ENCODE measurements around the gene RALGAPB.
"Not testable (repeated sequence)": the region's sequence is repeated elsewhere in the genome, so short reads cannot be mapped to it uniquely, and the experiment has no call there.

RALGAPB gene

GRCh38 chr20:38472513-38473366 is at the start of gene RALGAPB:
TSS of gene RALGAPB (plus strand) at chr20:38472843. CDS start at chr20:38488433, 15,590 bp downstream.
- peak; percentile 96 to 98 for DNase-seq (ENCODE audit: low read depth in 2 of 2)

GRCh38 chr20:38423541-38423940 is 49.1 kb upstream of the RALGAPB start:
- no peak for DNase-seq (ENCODE audit: low read depth in 2 of 2)

GRCh38 chr20:38424401-38424800 is 48.2 kb upstream of the RALGAPB start:
- no peak for DNase-seq (ENCODE audit: low read depth in 2 of 2)

DNA sequence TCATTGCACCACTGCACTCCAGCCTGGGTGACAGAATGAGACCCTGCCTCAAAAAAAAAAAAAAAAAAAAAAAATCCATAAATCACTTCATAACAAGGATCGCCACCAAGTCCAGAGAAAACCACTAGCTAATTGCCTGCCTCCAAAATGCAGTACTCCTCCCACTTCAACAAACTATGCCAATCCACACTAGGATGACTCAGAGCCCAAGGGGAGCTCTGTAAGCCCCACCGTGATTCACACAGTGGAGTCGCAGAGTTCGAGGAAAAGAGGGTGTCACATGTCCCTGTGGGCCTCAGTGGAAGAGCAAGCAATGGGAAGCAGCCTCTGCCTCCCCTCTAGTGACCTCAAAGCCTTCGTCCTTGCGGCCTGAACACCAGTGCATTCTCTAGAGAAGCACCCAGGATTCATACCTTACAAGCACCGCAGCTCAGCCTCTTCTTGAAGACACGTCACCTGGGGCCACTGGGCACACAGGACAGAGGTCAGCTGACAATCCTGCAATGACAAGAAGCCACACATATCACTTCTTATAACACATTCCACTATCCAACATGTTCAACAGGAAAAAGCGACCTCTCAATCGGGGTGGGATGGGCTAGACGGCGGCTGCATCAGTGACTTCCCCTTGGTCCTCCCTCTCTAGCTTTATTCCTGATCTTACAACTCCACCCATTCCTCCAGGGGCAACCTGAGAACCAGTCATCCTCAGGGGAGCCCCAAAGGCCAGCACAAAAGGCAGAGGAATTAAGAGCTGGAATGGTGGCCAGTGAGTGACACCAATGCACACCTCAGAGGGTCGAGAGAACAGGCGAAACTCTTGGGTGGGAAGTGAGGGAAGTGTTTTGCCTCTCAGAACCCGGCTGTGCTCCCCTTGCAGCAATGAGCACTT is 46.4 kb upstream of the RALGAPB start:
- peak; percentile 12 to 21 for DNase-seq (ENCODE audit: low read depth in 2 of 2)

- DNase-seq (ENCODE audit: low read depth in 2 of 2): no peak
These were observed 45.0 kb upstream of the RALGAPB start for GRCh38 chr20:38427655-38428023.

GRCh38 chr20:38428800-38429199 is 43.8 kb upstream of the RALGAPB start:
- no peak for DNase-seq (ENCODE audit: low read depth in 2 of 2)

DNA sequence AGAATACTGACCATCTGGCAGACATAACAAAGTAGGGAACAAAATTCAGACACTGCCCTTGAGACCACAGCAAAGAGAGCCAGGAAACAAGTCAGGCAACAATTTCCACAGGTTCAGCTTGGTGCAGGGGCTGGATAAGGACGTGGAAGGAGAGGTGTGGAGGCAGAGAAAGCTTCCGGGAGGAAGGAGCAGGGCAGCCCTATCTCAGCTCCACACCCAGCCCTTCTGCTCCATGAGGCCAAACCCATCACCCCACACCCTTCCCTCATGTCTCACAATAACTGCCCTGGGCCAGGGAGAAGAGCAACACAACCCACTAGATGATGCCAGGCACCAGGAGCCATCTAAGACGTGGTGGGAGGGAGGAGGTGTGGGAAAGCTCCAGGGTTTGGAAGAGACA is 43.3 kb upstream of the RALGAPB start:
- DNase-seq (ENCODE audit: low read depth in 2 of 2): no peak

- DNase-seq (ENCODE audit: low read depth in 2 of 2): no peak
These were observed 41.8 kb upstream of the RALGAPB start for GRCh38 chr20:38430679-38431325.

DNA sequence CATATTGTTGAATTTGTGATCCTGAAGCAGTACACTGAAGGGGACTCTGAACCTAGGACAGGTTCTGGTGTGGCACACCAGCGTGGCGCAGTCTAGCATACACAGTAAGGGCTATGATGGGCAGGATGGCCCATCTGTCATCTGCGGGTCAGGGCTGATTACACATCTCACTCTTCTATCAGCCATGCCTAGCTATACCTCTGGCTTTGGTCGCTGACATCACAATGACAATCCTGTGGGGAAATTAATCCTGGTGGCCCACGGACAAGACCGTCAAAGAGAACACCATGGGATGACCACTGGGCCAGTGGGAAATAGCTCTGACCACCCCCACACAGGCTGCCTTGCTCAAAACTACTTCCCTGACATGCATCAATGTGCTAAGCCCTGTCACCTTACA is 40.4 kb upstream of the RALGAPB start:
- DNase-seq (ENCODE audit: low read depth in 2 of 2): no peak

DNA sequence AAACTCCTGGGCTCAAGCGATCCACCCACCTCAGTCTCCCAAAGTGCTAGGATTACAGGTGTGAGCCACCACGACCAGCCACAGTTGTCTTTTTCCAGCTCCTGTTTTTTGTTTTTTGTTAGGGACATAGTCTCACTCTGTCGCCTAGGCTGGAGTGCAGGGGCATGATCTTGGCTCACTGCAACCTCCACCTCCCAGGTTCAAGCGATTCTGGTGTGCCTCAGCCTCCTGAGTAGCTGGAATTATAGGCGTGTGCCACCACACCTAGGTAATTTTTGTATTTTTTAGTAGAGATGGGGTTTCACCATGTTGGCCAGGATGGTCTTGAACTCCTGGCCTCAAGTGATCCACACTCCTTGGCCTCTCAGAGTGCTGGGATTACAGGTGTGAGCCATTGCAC is 39.8 kb upstream of the RALGAPB start:
- DNase-seq (ENCODE audit: low read depth in 2 of 2): not testable (repeated sequence)

DNA sequence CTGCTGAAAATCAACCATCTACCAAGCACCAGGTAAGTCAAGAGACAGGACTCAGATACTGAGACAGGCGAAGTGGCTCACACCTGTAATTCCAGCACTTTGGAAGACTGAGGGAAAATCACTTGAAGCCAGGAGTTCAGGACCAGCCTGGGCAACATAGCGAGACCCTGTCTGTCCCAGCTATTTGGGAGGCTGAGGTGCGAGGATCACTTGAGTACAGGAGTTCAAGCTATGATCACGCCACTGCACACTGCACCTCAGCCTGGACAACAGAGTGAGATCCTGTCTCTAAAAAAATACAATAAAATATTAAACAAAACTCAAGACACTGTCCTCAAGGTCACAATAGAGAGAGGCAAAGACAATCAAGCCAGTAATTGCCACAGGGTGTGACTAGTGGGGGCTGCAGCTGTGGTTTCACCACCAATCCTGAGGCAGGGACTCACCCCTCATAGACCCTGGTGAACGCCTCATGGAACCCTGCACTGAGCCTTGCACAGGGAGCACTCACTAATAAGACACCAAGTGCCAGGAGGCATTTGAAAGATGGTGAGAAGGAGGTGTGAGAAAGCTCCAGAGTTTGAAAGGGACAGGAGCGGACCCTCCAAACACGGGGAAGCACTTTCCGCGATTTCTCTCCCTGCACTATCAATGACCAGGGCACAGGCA is 39.2 kb upstream of the RALGAPB start:
- DNase-seq (ENCODE audit: low read depth in 2 of 2): no peak

GRCh38 chr20:38434301-38434741 is 38.3 kb upstream of the RALGAPB start:
- DNase-seq (ENCODE audit: low read depth in 2 of 2): no peak

DNA sequence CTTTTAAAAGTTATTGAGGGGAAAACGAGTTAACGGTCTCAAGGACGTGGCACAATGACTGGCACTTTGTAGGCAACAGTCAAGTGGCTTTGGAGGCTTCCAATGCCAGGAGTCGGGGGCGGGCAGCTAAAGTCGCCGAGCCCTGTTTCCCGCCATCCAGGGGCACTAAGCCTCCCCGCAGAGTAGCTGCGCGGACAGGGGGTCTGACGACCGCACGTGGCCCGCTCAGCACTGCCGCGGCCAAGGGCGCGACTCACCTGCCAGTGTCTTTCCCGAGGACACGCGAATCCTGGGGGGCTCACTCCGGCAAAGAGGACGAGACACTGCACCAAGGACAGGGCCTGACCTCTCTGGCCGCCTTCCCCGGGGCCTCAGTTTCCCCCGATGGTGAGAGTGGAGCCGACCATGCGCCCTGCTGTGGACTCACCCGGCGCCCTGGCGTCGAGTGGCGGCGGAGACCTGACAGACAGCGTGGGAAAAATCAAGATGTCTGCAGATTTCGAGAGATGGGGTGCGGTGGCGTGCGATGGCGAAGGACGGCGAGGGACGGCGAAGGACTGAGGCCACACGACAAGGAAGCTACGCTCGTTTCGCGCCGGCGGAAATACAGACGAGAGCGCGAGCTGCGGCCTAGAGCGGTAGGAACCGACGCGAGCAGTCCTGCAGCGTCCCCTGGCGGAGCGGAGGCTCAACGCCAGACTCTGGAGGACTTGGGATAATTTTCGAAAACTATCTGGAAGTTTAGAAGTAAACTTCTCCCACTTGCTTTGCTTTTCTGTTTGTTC is 37.7 kb upstream of the RALGAPB start, which contains the start of gene SNHG17:
SNHG17 (minus strand) TSS at position 559 of the 785 bp plus-strand sequence.
- peak; percentile 78 to 81 for DNase-seq (ENCODE audit: low read depth in 2 of 2)

- DNase-seq (ENCODE audit: low read depth in 2 of 2): no peak
These were observed 37.1 kb upstream of the RALGAPB start for GRCh38 chr20:38435555-38435939.

DNA sequence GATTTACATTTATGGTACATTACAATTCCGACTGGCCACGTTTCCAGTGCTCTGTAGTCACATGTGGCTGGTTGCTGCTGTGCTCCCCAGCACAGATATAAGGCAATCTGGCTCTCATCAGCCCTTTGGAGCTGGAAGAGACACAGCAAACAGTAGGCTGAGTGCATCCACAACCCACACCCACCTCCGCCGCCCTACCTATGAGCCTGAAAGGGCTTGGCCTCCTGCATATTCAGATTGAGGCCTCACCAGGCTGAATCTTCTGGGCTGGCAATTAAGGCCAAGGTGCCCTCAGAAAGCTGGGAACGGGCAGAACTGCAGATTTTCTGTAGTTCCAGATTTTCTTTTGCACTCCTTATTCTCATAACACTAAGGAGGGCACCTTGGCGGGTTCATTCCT is 34.8 kb upstream of the RALGAPB start:
- no peak for DNase-seq (ENCODE audit: low read depth in 2 of 2)

GRCh38 chr20:38441110-38441509 is 31.5 kb upstream of the RALGAPB start:
- not testable (repeated sequence) for DNase-seq (ENCODE audit: low read depth in 2 of 2)

DNA sequence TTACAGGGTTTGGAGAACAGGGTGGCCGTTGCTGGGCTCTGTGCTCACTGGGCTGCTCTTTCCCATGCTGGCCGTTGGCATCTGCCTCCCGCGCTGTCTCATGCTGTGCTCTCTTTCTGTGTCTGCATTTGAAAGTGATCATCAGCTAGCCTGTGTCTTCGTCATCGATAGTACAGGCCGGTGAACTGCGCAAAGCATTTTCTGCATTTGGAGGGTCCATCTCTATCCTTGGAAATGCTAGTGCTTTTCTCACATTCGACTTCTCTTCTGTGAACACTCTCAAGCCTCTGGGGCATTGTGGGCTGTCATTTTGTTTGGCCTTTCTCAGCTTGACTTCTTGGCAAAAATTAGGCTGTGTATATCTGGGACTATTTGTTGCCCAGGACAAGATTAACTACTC is 30.7 kb upstream of the RALGAPB start:
- no peak for DNase-seq (ENCODE audit: low read depth in 2 of 2)

DNA sequence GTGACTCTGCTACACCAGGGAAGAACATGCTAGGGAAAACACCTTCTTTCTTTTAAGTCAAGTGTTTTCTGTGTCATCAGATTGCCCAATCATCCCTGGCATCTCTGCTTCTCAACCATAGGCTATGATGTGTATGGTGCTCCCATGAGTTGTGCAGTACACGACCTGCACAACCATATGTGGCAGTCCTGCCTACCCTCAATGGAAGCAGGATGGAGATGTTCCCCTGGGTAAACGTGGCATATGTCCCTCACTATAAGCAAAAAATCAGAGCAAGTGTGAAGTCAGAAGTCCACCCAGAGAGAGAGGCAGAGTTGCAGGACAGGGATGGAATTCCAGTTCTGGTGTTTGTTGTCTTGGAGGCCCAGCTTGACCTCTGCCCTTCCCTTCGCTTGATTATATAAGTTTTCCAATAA is 27.3 kb upstream of the RALGAPB start:
- no peak for DNase-seq (ENCODE audit: low read depth in 2 of 2)

DNA sequence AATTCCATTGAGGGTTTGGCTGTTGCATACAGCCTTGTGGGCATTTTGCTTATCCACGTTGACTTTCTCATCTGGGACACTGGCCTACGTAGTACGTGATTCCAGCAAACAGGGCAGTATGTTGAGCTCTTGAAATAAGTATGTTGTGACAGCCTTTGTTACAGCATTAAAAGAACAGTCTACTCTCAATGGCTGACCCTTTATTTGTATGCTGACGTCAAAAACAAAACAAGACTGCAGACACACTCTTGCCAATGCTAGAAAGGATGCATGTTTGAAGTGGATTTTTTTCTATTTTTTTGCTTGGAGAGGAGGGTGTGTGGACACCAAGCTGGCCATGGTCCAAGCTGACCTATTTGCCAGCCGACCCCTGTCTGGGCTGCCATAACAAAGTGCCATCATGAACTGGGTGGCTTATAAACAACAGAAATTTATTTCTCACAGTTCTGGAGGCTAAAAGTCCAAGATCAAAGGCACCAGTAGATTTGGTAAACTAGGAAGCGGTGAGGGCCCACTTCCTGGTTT is 26.7 kb upstream of the RALGAPB start:
- no peak for DNase-seq (ENCODE audit: low read depth in 2 of 2)

GRCh38 chr20:38446441-38447209 is 26.0 kb upstream of the RALGAPB start:
- peak; percentile 89 to 90 for DNase-seq (ENCODE audit: low read depth in 2 of 2)
